Colonic mucosa (tissue), 4 donors: ENCODE data around the gene EIF2S3B. TPM values are rescaled to one million over a fixed set of nuclear protein-coding genes. Genes with fewer than 3 reads are reported as not detected.

Source experiments
- DNase-seq: peaks from one replicate; pipeline ENCODE4 v3.0.0-alpha.2; 2020
- H3K27ac ChIP-seq: fragments of 200-600 bp; one replicate; pipeline ENCODE4 v1.8.0; 2021
- H3K27me3 ChIP-seq: fragments of 200-600 bp; one replicate; pipeline ENCODE4 v1.8.0; 2021
- H3K36me3 ChIP-seq: fragments of 200-600 bp; one replicate; pipeline ENCODE4 v1.8.0; 2021
- H3K4me1 ChIP-seq: fragments of 200-600 bp; one replicate; pipeline ENCODE4 v1.8.0; 2021; ENCODE audit warnings: mild to moderate bottlenecking
- H3K4me3 ChIP-seq: fragments of 200-600 bp; one replicate; pipeline ENCODE4 v1.8.0; 2021
- H3K9ac ChIP-seq, 2 donors: one replicate each; pipeline ENCODE4 v1.7.0; 2013; ENCODE audit warnings: control low read depth in 2 of 2, low read depth in 2 of 2, low read length in 2 of 2
- H3K9me3 ChIP-seq: fragments of 200-600 bp; one replicate; pipeline ENCODE4 v1.8.0; 2021
- intact Hi-C: fragments of 100-400 bp; cut with DNase I; formaldehyde crosslinking; loops from one replicate; pipeline ENCODE4 v1.14.1; 2022
- total RNA-seq, 2 donors: library from RNA; stranded (reverse); fragmentation: NEBNext Ultra II Directional in 1 of 2; extraction: Animal tissue kit (Norgen Biotek cat#: 25700) in 1 of 2; gene quantifications; one replicate each; pipeline ENCODE4 v1.2.1, GENCODE V29; 2021
- TF ChIP-seq, protein P1 (sequence below): fragments of 200-600 bp; IDR thresholded peaks from one replicate; pipeline ENCODE4 v1.8.0; 2022; ENCODE audit warnings: antibody characterized with exemption, mild to moderate bottlenecking
- donor health status: healthy.
- donor health status: DM: no; HTN: no; CAD: no.
- donor health status: DM: no; HTN: no; CAD: no.

EIF2S3B gene
- total RNA-seq, 2 donors from 2014 or later = 0.77 to 2.7 TPM

DNA sequence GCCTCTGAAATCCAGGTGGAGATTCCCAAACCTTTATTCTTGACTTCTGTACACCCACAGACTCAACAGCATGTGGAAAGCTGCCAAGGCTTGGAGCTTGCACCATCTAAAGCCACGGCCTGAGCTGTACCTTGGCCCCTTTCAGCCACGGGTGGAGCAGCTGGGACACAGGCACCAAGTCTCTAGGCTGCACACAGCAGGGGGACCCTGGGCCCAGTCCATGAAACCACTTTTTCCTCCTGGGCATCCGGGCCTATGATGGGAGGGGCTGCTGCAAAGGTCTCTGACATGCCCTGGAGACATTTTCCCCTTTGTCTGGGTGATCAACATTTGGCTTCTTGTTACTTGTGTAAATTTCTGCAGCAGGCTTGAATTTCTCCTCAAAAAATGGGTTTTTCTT lies 32.0 kb downstream of the EIF2S3B start:
- no peaks in the 10 kb centered on the region for H3K9me3 ChIP-seq
- no peak overlapping the region for H3K27ac ChIP-seq
- no peak for DNase-seq
- no peak overlapping the region for H3K4me3 ChIP-seq
- H3K36me3 ChIP-seq = no peaks in the 10 kb centered on the region
- intact Hi-C loops = no loop called here
- TF ChIP-seq, protein P1, sequence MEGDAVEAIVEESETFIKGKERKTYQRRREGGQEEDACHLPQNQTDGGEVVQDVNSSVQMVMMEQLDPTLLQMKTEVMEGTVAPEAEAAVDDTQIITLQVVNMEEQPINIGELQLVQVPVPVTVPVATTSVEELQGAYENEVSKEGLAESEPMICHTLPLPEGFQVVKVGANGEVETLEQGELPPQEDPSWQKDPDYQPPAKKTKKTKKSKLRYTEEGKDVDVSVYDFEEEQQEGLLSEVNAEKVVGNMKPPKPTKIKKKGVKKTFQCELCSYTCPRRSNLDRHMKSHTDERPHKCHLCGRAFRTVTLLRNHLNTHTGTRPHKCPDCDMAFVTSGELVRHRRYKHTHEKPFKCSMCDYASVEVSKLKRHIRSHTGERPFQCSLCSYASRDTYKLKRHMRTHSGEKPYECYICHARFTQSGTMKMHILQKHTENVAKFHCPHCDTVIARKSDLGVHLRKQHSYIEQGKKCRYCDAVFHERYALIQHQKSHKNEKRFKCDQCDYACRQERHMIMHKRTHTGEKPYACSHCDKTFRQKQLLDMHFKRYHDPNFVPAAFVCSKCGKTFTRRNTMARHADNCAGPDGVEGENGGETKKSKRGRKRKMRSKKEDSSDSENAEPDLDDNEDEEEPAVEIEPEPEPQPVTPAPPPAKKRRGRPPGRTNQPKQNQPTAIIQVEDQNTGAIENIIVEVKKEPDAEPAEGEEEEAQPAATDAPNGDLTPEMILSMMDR = no peak
- no peak overlapping the region for H3K9ac ChIP-seq
- H3K27me3 ChIP-seq = no peaks in the 10 kb centered on the region
- H3K4me1 ChIP-seq = no peaks in the 10 kb centered on the region

DNA sequence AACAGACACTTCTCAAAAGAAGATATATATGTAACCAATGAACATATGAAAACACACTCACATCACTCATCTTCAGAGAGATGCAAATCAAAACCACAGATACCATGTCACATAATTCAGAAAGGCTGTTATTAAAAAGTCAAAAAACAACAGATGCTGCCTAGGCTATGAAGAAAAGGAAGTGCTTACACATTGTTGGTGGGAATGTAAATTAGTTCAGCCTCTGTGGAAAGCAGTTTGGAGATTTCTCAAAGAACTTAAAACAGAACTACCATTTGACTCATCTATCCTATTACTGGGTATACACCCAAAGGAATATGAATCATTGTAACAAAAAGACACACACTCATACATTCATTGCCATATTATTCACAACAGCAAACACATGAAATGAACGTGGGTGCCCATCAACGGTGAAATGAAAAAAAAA lies 35.1 kb downstream of the EIF2S3B start:
- no peak overlapping the region for H3K27ac ChIP-seq
- no peak overlapping the region for H3K9ac ChIP-seq
- no peaks in the 10 kb centered on the region for H3K4me1 ChIP-seq
- no peaks in the 10 kb centered on the region for H3K36me3 ChIP-seq
- TF ChIP-seq, protein P1 = no peak
- DNase-seq = no peak
- intact Hi-C loops = no loop called here
- H3K9me3 ChIP-seq = no peaks in the 10 kb centered on the region
- no peaks in the 10 kb centered on the region for H3K27me3 ChIP-seq
- no peak overlapping the region for H3K4me3 ChIP-seq

DNA sequence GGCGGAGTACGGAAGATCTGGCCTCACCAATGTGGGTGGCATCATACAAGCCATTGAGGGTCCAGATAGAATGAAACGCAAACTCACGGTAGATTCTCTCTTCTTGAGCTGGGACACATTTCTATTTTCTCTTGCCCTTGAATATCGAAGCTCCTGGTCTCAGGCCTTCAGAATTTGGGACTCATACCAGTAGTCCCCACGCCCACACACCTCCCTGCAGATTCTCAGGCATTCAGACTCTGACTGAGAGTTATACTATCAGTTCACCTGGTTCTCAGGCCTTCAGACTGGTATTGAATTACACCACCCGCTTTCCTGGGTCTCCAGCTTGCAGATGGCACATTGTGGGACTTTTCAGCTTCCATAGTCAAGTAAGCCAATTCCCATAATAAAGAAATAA lies 37.8 kb downstream of the EIF2S3B start:
- intact Hi-C loops = no loop called here
- no peaks in the 10 kb centered on the region for H3K36me3 ChIP-seq
- no peak for DNase-seq
- no peaks in the 10 kb centered on the region for H3K4me1 ChIP-seq
- no peak overlapping the region for H3K9ac ChIP-seq
- no peak overlapping the region for H3K27ac ChIP-seq
- H3K4me3 ChIP-seq = no peak overlapping the region
- no peaks in the 10 kb centered on the region for H3K9me3 ChIP-seq
- TF ChIP-seq, protein P1 = no peak
- H3K27me3 ChIP-seq = no peaks in the 10 kb centered on the region

DNA sequence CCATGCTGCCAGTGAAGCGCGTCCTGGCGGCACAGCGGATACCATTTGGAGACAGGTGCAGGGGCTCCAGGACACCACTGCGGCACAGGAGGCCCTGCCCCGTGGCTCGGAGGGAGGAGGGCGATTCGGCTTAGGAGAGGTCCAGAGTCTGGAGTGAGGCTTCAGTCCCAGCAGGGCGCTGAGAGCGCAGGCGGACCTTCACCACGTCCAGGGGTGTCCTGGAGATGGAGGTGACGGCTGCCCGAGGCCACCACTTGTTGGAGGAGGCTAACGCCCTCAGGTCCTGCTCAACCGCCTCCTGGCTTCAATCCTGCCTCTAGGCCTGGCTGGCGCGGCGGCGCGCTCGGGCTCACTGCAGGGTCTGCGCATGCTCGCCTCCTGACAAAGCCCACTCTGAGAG lies 45.7 kb downstream of the EIF2S3B start:
- no peaks in the 10 kb centered on the region for H3K27me3 ChIP-seq
- no peaks in the 10 kb centered on the region for H3K9me3 ChIP-seq
- TF ChIP-seq, protein P1 = no peak
- no peaks in the 10 kb centered on the region for H3K36me3 ChIP-seq
- DNase-seq = no peak
- H3K4me1 ChIP-seq = no peaks in the 10 kb centered on the region
- no peak overlapping the region for H3K27ac ChIP-seq
- no peak overlapping the region for H3K4me3 ChIP-seq
- intact Hi-C loops = no loop called here
- no peak overlapping the region for H3K9ac ChIP-seq

DNA sequence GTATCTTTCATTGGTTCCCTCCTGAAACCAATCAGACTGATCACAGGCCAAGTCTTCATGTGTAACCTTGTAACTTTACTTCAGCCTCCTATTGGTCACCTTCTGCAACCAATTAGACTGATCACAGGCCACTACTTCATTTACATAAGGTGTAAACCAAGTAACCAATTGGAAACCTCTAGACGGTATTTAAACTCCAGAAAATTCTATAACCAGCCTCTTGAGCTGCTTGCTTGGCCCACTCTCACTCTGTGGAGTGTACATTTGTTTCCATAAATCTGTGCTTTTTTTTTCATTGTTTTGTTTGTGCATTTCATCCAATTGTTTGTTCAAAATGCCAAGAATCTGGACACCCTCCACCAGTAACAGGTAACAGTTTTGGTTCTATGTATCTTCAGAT lies 47.5 kb downstream of the EIF2S3B start:
- intact Hi-C loops = no loop called here
- no peak overlapping the region for H3K4me3 ChIP-seq
- TF ChIP-seq, protein P1 = no peak
- DNase-seq = no peak
- no peaks in the 10 kb centered on the region for H3K4me1 ChIP-seq
- H3K9me3 ChIP-seq = no peaks in the 10 kb centered on the region
- H3K27me3 ChIP-seq = no peaks in the 10 kb centered on the region
- H3K9ac ChIP-seq = no peak overlapping the region
- no peaks in the 10 kb centered on the region for H3K36me3 ChIP-seq
- H3K27ac ChIP-seq = no peak overlapping the region

DNA sequence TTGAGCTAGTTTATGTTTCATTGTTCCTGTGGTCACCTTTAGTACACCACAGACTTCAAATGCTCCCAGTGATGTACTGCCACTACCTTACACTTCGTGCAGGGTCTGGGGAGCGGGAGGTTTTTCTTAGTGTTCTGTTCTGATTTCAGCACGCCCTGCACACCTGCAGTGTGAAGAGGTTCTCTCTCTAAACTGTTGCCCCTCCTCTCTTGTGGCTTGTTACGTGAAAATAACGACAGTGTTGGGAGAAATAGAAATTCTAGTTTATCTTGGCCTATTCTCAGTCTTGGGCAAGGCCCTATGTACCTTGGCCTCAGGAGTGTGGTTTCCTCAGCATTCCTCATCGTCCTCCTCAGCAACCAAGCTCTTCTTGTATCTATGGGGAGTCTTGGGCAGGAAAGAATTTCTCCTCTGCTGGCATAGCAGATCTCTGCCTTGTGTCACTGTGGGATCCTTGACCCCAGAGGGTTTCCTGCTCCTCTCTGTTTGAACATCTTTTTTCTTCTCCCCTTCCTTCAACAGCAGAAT lies 48.6 kb downstream of the EIF2S3B start:
- no peak overlapping the region for H3K4me3 ChIP-seq
- TF ChIP-seq, protein P1 = no peak
- no peaks in the 10 kb centered on the region for H3K27me3 ChIP-seq
- no peak for DNase-seq
- H3K9ac ChIP-seq = no peak overlapping the region
- intact Hi-C loops = no loop called here
- no peaks in the 10 kb centered on the region for H3K4me1 ChIP-seq
- H3K36me3 ChIP-seq = no peaks in the 10 kb centered on the region
- no peaks in the 10 kb centered on the region for H3K9me3 ChIP-seq
- no peak overlapping the region for H3K27ac ChIP-seq
